NCI-H226 (cell line): ENCODE data around the gene ADAMTSL3.
"Not testable (repeated sequence)": the region's sequence is repeated elsewhere in the genome, so short reads cannot be mapped to it uniquely, and the experiment has no call there.

ENCODE experiments used
- DNase-seq: peaks from one replicate; pipeline ENCODE4 v3.0.0-alpha.2; 2015

ADAMTSL3 gene

GRCh38 chr15:84046064-84046637, 392.2 kb downstream of the ADAMTSL3 start:
- DNase-seq = no peak

- DNase-seq = not testable (repeated sequence)
Observed at GRCh38 chr15:84049480-84049879, 395.6 kb downstream of the ADAMTSL3 start.

- no peak for DNase-seq
Observed at GRCh38 chr15:84050076-84050475, 396.2 kb downstream of the ADAMTSL3 start.

GRCh38 chr15:84051146-84051545, 397.2 kb downstream of the ADAMTSL3 start:
- not testable (repeated sequence) for DNase-seq

- not testable (repeated sequence) for DNase-seq
Observed at GRCh38 chr15:84054544-84054943, 400.6 kb downstream of the ADAMTSL3 start.

- no peak for DNase-seq
Observed at GRCh38 chr15:84057714-84058331, 403.9 kb downstream of the ADAMTSL3 start.

GRCh38 chr15:84063674-84064073, 409.8 kb downstream of the ADAMTSL3 start:
- DNase-seq = not testable (repeated sequence)

GRCh38 chr15:84068674-84069073, 414.8 kb downstream of the ADAMTSL3 start:
- peak; percentile 52 for DNase-seq

GRCh38 chr15:84078038-84078437, 424.1 kb downstream of the ADAMTSL3 start:
- not testable (repeated sequence) for DNase-seq

- not testable (repeated sequence) for DNase-seq
Observed at GRCh38 chr15:84079325-84079884, 425.5 kb downstream of the ADAMTSL3 start.

GRCh38 chr15:84079885-84080777, 426.2 kb downstream of the ADAMTSL3 start:
- DNase-seq = no peak

GRCh38 chr15:84080778-84081084, 426.8 kb downstream of the ADAMTSL3 start:
- DNase-seq = peak; percentile 76

- peak; percentile 94 for DNase-seq
Observed at GRCh38 chr15:84081391-84082168, 427.7 kb downstream of the ADAMTSL3 start.

GRCh38 chr15:84082739-84083138, 428.8 kb downstream of the ADAMTSL3 start:
- peak; percentile 50 for DNase-seq

GRCh38 chr15:84086071-84086470, 432.1 kb downstream of the ADAMTSL3 start:
- not testable (repeated sequence) for DNase-seq
